Measurements from ENCODE around the gene PLCB1. TPM values are rescaled to one million over a fixed set of nuclear protein-coding genes. Genes with fewer than 3 reads are reported as not detected.

PLCB1 gene
- total RNA-seq, 1 donor from 2014 or later = 19.0 TPM

DNA sequence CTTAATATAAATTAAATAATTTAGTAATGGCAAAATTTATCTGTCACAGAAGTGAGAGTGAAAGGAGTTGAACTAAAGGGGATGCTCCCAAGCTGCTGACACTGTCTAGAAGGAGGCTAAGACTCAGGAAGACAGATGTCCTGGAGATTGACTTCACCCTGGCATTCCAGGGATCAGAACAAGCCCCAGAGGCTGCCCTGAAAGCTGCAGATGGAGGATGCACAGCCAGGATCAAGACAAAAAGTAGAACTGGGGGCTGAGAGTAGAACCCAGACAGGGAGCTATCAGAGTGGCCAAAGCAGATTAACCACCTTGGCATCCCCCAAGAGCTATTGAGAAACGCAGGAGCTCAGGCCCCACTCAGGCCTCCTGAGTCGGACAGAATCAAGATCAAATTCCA, 747.6 kb downstream of the PLCB1 start:
- DNase-seq (ENCODE audit: low spot score) = no peak

DNA sequence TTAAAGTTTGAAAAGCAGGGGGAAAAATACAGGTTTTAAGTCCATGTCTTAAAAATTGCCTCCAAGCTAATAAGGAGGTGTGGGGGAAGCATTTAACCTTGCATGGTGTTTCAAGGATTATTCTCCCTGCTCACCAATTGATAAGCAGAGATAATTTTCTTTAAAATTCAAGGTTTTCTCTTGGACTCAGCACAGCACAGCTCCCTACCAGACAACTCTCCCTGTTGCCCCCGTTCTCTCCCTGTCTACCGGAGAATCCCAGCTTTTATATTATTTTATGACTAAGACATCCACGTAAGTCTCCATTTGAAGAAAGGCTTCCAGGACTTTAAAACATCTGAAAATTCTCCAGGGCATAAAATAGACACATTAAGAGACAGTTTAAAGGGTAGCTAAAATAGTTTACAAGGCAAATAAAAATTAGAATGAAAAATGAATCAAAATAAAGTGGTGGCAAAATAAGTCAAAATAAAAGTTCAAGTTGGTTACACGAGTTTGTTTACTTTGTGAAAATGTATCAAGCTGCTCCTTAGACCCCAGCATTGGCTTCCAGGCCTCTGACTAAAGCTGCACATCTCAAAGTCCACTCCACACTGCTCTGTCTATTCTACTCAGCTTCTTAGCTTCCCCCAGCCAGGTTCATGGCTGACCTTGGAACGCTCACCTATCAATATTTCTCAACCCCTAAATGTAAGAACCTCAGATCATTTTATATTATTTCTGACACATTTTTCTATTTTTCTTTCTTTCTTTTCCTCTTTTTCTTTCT, 748.2 kb downstream of the PLCB1 start:
- DNase-seq (ENCODE audit: low spot score) = no peak

DNA sequence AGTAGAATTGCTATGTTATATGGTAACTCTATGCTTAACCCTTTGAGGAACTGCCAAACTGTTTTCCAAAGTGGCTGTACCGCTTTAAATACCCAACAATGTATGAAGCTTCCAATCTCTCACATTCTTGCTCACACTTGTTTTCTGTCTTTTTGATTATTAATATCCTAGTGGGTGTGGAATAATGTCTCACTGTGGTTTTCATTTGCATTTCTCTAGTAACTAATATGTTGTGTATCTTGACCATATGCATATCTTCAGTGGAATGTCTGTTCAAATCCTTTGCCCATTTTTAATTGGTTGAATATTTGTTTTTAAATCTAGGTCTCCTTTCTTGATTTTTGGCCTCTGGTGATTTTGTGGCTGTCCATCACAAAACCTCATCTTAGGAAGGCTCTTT, 759.0 kb downstream of the PLCB1 start:
- DNase-seq (ENCODE audit: low spot score) = no peak

DNA sequence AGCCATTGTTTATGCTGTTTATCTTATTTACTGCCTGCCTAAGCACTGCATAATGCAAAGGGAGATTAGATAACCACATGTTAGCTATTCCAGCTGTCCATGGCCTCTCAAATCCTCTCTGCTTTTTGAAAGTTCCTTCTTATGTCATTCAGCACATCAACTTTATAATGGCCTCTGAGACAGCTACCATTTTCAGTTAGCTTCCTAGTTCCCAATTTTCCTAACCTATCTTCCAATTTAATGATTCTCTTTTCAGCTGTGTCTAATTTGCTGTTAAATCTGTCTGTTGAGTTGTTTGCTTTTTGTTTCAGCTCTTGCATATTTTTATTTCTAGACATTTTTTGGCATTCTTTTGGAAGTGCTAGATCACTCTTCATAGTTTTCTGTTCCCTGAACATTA, 763.4 kb downstream of the PLCB1 start:
- DNase-seq (ENCODE audit: low spot score) = no peak

DNA sequence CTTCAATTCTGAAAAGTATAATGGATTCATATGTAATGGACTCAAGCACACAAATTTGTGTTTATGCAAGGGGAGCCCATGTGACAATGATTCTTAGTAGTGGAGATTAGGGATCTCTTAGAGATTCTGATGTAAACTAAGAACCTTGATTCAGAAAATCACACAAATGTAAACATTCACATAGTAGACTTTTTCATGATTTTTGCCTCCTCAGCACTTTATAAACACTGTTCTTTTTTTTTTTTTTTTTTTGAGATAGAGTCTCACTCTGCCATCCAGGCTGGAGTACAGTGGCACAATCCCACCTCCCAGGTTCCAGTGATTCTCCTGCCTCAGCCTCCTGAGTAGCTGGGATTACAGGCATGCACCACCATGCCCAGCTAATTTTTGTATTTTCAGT, 766.8 kb downstream of the PLCB1 start:
- no peak for DNase-seq (ENCODE audit: low spot score)

DNA sequence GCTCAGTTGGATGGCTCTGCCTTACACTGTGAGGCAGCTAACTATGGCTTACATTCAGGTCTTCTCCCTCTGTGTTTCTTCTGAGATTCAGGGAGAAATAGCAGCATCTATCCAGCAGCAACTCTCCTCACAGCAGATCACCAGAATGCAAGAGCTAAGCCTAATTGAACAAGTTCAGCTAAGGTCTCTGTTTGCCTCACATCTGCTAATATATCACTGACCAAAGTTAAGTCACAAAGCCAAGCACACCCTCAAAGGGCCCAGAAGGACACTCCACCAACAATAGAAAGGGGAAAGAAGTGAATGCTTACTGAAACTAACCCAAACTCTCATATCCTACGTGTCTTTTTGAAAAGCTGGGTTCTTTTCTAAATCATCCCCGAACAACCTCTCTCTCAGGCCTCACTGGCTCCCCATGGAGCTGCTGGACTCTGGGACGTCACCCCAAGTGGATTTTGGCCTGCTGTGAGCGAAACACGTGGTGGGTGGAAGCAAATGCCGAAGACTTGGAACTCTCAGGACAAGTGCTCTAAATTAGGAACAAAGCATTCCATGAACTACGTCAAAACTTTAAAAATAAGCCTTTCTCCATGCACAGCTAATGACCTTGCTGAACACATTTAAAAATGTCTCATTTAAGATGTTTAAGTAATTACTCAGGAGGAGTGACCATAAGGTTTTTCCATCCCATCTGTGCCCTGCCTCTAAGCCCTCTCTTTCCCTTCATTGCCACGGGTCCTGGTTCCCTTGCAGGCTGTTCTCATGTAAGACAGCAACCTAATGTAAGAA, 769.4 kb downstream of the PLCB1 start:
- no peak for DNase-seq (ENCODE audit: low spot score)

DNA sequence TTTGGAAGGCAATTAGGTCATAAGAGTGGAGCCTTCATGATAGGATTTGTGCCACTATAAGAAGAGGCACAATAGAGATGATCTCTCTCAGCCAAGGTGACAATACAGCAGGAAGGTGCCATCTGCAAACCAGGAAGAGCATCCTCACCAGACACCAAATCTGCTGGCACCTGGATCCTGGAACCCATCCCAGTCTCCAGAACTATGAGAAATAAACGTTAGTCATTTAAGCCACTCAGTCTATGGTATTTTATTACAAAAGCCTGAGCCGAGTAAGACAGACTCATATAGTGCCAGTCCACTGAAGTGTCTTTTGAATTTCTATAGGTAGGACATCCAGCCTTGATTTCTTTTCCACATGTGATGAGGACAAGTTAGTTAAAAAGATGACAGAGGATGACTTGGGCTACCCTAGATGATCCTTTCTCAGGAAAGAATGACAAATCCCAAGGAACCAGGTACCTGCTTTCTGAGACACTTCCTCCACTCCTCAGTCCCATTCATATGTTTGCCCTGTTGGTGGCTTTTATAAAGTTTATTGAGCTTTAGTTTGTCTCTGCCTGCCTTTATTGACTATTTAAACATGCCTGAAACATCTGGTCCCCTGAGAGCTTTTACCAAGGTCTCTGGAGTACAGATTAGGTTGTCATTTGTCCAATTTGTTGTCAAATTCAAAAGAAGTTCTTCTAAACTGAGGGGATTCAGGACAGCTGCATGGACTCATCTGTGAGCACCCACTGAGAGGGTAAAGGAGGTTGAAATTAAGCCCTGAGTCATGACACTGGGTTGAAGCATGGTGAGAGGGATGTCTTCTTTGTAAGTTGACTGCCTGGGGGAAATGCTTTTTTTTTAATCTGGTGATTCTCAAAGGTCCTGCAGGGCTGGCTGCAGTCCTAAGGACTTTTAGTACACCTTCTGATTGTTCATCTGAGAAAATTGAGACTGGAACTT, 771.9 kb downstream of the PLCB1 start:
- DNase-seq (ENCODE audit: low spot score) = no peak

DNA sequence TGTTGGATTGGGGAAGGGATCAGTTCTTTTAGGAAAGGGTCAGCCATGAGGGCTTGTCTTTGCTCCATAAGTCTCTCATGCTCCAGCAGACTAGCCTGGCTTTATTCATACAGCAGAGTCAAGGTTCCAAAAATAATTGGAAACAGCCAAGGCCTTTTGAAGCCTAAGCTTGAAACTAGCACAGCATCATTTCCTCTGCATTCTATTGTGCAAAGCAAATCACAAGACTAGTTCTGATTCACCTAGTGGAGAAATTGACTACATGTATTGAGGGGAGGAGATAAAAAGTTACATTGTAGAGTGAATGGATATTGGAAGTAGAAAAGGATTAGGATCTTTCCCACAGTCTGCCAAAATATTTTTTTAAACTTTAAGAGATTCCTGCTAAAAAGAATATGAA, 777.5 kb downstream of the PLCB1 start:
- DNase-seq (ENCODE audit: low spot score) = no peak

DNA sequence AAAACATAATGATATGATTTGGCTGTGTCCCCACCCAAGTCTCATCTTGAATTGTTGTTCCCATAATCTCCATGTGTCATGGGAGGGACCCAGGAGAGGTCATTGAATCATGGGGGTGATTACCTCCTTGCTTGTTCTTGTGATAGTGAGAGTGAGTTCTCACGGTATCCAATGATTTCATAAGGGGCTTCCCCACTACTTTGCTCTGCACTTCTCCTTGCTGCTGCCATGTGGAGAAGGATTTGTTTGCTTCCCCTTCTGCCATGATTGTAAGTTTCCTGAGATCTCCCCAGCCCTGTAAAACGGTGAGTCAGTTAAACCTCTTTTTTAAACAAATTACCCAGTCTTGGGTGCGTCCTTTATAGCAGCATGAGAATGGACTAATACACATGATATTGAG, 780.0 kb downstream of the PLCB1 start:
- DNase-seq (ENCODE audit: low spot score) = no peak

DNA sequence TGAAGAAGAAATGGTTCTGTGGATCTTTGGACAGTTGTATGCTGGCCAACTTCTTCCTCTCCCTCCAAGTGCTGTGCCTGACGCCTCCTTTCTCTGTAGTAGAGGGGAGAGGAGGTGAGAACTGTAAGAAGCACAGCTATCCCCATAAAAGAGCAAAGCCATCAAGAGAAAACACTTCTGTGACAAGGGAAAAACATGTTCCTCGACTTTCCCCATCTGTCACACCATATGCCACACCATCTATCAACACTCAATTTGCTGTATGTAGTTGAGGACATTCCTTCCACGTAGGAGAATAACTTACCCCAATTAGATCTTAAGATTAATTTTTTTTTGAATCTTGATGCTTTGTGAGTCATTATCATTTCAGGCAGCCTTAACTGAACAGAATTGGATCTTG, 780.7 kb downstream of the PLCB1 start:
- DNase-seq (ENCODE audit: low spot score) = no peak

DNA sequence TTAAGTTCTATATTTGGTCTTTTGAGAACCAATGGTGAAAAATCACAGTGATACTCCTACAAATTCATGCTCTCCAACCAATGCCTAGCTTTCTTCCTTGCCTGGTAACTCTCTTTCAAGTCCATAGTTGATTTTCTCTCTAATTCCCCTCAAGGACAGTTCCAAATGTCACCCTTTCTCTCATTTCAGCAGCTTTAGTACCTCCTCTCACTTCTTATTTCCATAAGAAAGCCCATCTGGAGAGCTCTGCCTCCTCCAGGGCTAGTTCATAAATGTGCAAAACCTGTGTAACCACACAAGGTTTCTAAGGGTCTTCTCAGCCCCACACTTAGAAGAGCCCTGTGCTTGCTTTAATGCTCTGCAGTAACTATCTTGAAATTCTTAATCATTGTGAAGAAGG, 781.4 kb downstream of the PLCB1 start:
- no peak for DNase-seq (ENCODE audit: low spot score)

DNA sequence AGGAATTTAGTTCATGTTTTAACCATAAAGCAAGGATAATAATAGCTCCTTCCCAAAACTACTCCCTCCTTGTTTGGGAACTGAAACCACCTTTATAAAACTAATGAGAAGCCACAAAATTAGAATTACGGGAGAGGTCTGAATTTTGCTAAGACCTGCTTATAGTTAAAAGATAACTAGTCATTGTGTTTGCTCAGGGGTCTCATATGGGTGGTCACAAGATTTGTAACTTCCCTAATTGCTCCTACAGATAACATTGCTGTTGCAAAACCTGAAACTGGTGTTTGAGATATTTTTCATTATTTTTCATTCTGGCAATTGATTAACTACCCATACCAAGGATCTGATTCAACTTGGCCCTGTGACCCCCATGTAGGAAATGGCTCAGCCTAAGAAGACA, 782.4 kb downstream of the PLCB1 start:
- no peak for DNase-seq (ENCODE audit: low spot score)

DNA sequence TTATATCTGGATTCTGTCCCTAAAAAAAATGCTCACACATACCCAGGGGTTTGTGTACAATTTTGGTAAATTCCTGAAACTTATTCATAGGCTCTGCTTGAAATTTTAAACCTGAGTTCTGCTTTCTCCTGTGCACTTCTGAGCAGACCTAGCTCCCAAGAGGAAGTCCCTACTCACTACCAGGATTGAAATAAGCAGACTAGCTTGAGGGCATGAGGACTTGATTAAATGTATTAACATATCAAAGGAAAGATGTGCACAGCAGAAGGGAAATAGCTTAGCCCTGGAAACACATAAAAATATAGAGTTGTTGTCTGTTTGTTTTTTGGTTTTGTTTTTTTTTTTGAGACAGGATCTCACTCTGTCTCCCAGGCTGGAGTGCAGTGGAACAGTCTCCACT, 785.0 kb downstream of the PLCB1 start:
- DNase-seq (ENCODE audit: low spot score) = no peak

DNA sequence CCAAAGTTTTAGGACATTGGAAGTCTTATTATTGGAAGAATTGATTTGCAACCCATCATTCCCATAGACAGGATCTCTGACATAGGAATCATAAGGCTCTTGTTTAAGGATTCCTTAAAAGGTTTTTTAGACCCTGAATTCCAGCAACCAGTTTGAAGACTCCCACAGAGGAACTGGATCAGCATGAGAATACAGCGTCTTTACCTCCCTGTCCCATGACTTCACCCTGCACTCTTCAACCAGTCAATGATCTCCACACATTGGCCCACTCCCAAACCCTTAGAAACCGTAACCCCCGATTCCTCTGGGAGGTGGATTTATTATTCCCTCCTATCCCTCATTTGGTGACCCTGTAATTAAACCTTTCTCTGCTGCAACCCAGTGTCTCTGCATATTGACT, 786.1 kb downstream of the PLCB1 start:
- no peak for DNase-seq (ENCODE audit: low spot score)

DNA sequence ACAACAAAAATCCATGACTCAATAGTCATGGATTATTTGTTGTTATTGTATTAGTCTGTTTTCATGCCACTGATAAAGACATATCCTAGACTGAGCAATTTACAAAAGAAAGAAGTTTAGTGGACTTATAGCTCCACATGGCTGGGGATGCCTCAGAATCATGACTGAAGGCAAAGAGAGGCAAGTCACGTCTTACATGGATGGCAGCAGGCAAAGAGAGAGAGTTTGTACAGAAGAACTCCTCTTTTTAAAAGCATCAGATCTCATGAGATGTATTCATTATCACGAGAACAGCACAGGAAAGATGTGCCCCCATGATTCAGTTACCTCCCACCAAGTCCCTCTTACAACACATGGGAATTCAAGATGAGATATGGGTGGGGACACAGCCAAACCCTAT, 792.5 kb downstream of the PLCB1 start:
- DNase-seq (ENCODE audit: low spot score) = no peak

DNA sequence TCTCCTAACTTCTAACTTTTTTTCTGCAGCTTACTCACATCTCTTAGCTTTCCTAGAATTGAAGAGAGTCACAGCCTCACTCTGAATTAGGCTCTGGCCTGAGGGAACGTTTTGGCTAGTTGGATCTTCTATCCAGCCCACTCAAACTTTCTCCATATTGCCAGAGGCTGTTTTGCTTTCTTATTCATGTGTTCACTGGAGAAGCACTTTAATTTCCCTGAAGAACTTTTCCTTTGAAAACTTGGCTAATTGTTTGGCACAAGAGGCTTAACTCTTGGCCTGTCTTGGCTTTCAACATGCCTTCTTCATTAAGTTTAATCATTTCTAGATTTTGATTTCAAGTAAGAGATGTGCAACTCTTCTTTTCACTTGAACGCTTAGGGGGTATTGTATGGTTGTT, 798.7 kb downstream of the PLCB1 start:
- no peak for DNase-seq (ENCODE audit: low spot score)

DNA sequence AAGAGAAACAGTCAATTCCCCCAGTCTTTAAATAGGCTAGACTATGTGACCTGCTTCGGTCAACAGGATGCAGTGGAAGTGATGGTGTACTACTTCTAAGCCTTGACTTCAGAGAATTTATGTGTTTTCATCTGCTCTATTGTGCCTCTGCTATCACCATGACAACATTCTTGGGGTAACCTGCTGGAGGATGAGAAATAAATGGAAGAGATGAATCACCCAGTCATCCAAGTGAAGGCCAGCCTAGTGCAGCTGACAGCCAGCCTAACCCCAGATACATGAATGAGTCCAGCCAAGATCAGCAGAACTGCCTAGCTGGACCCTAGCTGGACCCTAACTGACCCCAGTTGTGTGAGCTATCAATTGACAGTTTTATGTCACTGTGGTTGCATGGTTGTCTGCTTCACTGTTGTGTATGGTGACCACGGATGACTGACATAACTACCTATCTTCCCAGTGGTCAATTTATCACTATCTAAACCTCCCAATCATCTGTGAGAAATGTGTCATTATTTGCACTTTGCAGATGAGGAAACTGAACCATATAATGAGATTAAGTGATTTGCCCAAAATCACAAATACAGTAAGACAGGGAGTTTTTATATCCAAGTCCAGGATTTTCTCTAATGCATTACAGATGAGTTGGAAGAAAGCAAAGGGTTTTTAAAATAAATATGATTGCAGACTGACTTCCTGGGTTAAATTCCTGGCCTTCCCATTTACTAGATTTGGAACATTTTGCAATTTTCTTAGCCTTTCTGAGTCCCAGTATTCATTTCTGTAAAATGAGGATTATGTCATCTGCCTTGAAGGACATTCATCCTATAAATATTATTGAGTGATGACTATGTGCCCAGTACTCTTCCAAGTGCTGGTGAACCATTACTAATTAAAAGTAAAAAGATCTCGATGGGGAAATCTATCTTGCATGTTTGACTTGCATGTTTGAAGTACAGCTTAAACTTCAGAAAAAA, 800.4 kb downstream of the PLCB1 start:
- no peak for DNase-seq (ENCODE audit: low spot score)

DNA sequence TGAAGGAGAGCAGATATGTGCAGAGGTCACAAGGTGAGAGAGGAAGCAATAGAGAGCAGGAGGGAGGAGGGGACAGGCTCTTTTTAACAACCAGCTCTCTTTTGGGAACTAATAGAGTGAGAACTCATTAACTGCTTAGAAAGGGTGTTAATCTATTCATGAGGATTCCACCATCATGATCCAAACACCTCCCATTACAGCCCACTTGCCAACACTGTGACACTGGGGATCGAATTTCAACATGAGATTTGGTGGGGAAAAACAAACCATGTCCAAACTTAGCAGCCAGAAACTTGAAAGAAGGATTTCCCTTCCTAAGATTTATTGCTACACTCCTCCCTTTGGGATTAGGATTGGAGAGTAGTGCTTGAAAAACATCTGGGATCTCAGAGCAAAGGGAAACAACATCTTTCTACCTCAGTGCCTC, 801.3 kb downstream of the PLCB1 start:
- peak; percentile 12 for DNase-seq (ENCODE audit: low spot score)

DNA sequence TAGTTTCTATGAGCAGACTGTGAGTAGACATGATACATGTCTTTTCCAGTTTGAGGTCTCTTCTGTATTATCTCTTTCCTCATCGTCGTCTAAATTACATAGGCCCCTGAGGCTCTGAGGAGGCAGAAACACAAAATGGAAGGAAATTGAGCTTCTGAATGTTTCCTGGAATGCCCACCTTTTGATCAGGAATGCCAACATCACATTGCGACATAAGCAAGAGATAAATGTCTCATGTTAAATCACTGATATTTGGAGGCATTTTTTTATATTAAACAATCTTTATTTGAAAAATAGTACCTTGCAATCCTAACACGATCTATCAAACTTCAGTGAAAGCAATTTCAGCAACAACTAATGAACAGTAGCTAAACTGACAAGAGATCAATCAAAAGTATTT, 802.3 kb downstream of the PLCB1 start:
- DNase-seq (ENCODE audit: low spot score) = no peak

Measured in mucosa of gallbladder (tissue), 1 donor.